Stimulated activated memory B cell treated with anti-CD40 and anti-IgM and Interleukin-4, amounts not matched to agents 10 μg/mL and 1 μg/mL and 100 μg/mL, for 72 hours (primary cell): ENCODE measurements around the gene NOX4.
"Not testable (repeated sequence)": the region's sequence is repeated elsewhere in the genome, so short reads cannot be mapped to it uniquely, and the experiment has no call there.

Experiments used
- ATAC-seq: fragments of 150-1000 bp; cut with Tn5 transposase; 2 replicates; pipeline ENCODE4 v1.10.0; 2021
- H3K27ac Mint-ChIP-seq: one replicate; pipeline ENCODE4 v1.8.0; 2022; ENCODE audit warnings: mild to moderate bottlenecking, mixed read lengths
- H3K27me3 Mint-ChIP-seq: one replicate; pipeline ENCODE4 v1.8.0; 2022; ENCODE audit warnings: mixed read lengths
- H3K36me3 Mint-ChIP-seq: one replicate; pipeline ENCODE4 v1.8.0; 2022; ENCODE audit warnings: mixed read lengths
- H3K4me1 Mint-ChIP-seq: one replicate; pipeline ENCODE4 v1.8.0; 2022; ENCODE audit warnings: mixed read lengths
- H3K4me3 Mint-ChIP-seq: one replicate; pipeline ENCODE4 v1.8.0; 2022; ENCODE audit warnings: mild to moderate bottlenecking, moderate library complexity, mixed read lengths
- H3K9me3 Mint-ChIP-seq: one replicate; pipeline ENCODE4 v1.8.0; 2022; ENCODE audit warnings: mixed read lengths

Gene NOX4

DNA sequence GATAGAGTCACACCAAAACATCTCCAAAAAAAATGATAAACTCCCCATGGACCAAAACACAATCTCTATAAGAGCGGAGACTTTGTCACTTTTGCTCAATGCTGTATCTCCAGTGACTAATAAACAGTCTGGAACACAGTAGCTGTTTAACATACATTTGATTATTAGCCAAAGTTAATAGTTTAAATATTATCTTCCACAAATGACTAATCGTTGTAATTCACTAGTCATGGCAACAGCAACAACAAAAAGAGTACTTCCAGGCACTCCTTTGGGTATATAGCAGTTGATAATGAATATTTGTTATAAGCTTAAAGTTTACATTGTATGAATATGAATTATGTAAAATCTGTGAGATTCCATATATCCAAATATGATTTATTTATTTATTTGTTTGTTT, 121.8 kb downstream of the NOX4 start:
- H3K36me3 Mint-ChIP-seq, H3K27me3 Mint-ChIP-seq, H3K4me1 Mint-ChIP-seq, ATAC-seq, H3K27ac Mint-ChIP-seq, H3K4me3 Mint-ChIP-seq, H3K9me3 Mint-ChIP-seq: not testable (repeated sequence)

GRCh38 chr11:89364856-89365255, 126.3 kb downstream of the NOX4 start:
- not testable (repeated sequence) for H3K4me3 Mint-ChIP-seq, H3K4me1 Mint-ChIP-seq, H3K27ac Mint-ChIP-seq, H3K36me3 Mint-ChIP-seq, ATAC-seq, H3K9me3 Mint-ChIP-seq, H3K27me3 Mint-ChIP-seq

GRCh38 chr11:89361734-89362133, 129.4 kb downstream of the NOX4 start:
- no peaks in the 10 kb centered on the region for H3K36me3 Mint-ChIP-seq
- H3K27me3 Mint-ChIP-seq = no peaks in the 10 kb centered on the region
- no peak overlapping the region for H3K4me3 Mint-ChIP-seq
- no peaks in the 10 kb centered on the region for H3K4me1 Mint-ChIP-seq
- H3K27ac Mint-ChIP-seq = no peak overlapping the region
- H3K9me3 Mint-ChIP-seq = peaks cover 2% of the 10 kb centered on the region
- no peak for ATAC-seq

DNA sequence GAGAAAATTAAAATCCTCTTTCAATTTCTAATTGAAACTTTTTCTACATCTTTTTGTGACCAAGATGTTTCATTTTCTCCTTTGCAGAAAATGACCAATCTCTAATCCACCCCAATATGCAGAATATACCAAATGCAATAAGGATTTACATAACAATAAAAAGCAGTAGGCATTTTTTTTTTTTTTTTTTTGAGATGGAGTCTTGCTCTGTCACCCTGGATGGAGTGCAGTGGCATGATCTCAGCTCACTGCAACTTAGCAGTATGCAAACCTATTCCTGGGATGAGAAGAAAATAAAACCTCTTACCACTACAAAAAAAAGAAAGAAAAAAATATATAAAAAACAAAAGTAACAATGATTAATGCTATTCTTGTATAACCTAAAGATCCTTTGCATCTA, 132.0 kb downstream of the NOX4 start:
- not testable (repeated sequence) for H3K4me1 Mint-ChIP-seq, ATAC-seq, H3K27me3 Mint-ChIP-seq, H3K36me3 Mint-ChIP-seq, H3K4me3 Mint-ChIP-seq, H3K9me3 Mint-ChIP-seq, H3K27ac Mint-ChIP-seq

DNA sequence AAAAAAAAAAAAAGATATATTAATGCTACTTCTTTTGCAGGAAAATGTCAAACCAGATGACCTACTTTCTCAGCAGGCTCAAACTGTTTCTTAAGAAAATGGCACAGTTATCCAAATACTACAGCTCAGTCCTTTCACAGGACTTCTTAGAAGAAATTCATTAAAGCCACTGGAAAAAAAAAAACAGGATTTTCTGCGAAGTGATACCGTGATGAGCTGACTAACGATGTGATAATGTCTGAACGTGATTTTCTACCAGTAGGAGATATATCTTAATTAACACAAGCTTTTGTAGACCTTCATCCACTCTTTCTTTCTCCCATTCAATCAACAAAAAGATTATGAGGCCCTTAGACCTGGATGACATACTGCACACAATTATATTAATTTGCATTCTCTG, 132.4 kb downstream of the NOX4 start:
- peaks cover 5% of the 10 kb centered on the region for H3K9me3 Mint-ChIP-seq
- no peaks in the 10 kb centered on the region for H3K27me3 Mint-ChIP-seq
- no peaks in the 10 kb centered on the region for H3K4me1 Mint-ChIP-seq
- H3K36me3 Mint-ChIP-seq = no peaks in the 10 kb centered on the region
- no peak overlapping the region for H3K4me3 Mint-ChIP-seq
- ATAC-seq = no peak
- no peak overlapping the region for H3K27ac Mint-ChIP-seq

- Mint-ChIP-seq H3K36me3 (no peaks in the 10 kb centered on the region), H3K27ac (no peak overlapping the region), H3K4me1 (no peaks in the 10 kb centered on the region), H3K4me3 (no peak overlapping the region), H3K9me3 (peaks cover 5% of the 10 kb centered on the region), H3K27me3 (no peaks in the 10 kb centered on the region)
- ATAC-seq = no peak
Measured at GRCh38 chr11:89355646-89356045, 135.5 kb downstream of the NOX4 start.

GRCh38 chr11:89354513-89354912, 136.7 kb downstream of the NOX4 start:
- ATAC-seq = not testable (repeated sequence)

DNA sequence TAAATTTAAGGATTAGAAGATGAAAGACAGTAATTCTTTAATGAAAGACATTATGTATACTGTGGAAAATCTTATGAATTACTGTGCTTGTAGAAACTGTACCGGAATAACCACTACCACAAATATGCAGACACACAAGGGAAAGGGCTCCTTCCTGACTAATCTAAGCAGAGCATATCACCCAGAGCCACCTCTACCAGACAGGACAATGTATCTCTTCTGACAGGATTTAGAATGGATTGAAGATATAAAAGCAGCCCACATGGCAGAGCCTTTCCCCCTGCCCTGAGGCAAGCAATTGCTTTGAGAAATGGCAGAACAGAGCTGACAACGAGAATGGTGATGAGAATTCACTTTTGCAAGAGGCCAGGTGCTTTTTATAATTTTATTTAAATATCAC, 144.1 kb downstream of the NOX4 start:
- Mint-ChIP-seq H3K4me3 (no peak overlapping the region), H3K9me3 (peaks cover 7% of the 10 kb centered on the region), H3K4me1 (no peaks in the 10 kb centered on the region), H3K27ac (no peak overlapping the region), H3K27me3 (no peaks in the 10 kb centered on the region), H3K36me3 (no peaks in the 10 kb centered on the region)
- no peak for ATAC-seq

More at GRCh38 chr11:89354513-89354912, 136.7 kb downstream of the NOX4 start:
- not testable (repeated sequence) for H3K4me1 Mint-ChIP-seq, H3K36me3 Mint-ChIP-seq, H3K27ac Mint-ChIP-seq, H3K4me3 Mint-ChIP-seq, H3K9me3 Mint-ChIP-seq, H3K27me3 Mint-ChIP-seq

- H3K36me3 Mint-ChIP-seq = no peaks in the 10 kb centered on the region
- H3K4me1 Mint-ChIP-seq = no peaks in the 10 kb centered on the region
- no peak overlapping the region for H3K27ac Mint-ChIP-seq
- no peak overlapping the region for H3K4me3 Mint-ChIP-seq
- no peaks in the 10 kb centered on the region for H3K27me3 Mint-ChIP-seq
- no peak for ATAC-seq
- H3K9me3 Mint-ChIP-seq = peaks cover 4% of the 10 kb centered on the region
Measured at GRCh38 chr11:89346601-89347000, 144.6 kb downstream of the NOX4 start.

DNA sequence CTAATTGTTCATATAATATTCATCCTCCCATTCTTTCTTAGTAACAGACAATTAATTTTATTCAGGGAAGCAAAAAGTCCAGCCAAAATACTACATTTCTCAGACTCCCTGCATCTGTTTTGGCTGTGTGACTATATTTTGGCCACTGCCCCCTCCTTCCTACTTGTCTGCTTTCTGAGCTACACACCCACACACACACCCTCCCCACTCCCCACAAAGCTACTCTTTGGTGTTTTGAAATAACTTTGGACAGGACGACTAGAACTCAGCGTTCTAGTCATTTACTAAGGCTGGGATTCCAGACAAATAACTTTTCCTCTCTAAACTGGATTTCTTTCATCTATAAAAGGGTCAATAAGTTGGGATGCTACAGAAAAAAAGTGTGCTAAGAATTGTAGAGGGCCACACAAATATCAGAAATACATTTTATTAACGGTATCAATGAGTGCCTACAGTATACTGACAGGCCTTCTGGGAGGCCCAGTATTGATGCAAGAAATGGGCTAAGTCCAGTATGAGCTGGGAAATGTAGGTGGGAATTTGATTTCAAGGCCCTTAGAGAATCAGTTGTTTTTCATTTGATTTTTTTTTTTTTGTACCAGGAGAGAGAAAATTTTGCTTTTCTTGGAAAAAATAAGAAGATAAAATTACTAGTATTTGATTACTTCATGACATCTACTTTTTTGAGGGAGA, 148.1 kb downstream of the NOX4 start:
- not testable (repeated sequence) for H3K36me3 Mint-ChIP-seq, H3K9me3 Mint-ChIP-seq, H3K27ac Mint-ChIP-seq, H3K27me3 Mint-ChIP-seq, H3K4me3 Mint-ChIP-seq, H3K4me1 Mint-ChIP-seq, ATAC-seq

- not testable (repeated sequence) for H3K4me1 Mint-ChIP-seq, H3K36me3 Mint-ChIP-seq, H3K27ac Mint-ChIP-seq, ATAC-seq, H3K27me3 Mint-ChIP-seq, H3K9me3 Mint-ChIP-seq, H3K4me3 Mint-ChIP-seq
Measured at GRCh38 chr11:89340450-89340849, 150.7 kb downstream of the NOX4 start.

DNA sequence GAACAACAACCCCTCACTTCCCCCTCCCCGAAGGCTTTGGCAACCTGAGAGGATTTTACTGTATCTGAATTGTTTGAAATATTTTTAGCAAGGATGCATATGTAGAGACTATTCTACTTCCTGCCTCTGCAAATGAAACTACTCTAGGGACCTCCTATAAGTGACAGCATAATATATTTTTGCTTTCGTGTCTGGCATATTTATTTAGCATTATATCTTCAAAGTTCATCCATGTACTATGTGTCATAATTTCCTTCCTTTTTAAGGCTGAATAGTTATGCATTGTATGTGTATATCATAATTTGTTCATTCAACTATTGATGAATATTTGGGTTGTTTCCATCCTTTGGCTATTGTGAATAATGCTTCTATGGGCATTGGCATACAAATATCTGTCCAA, 153.1 kb downstream of the NOX4 start:
- not testable (repeated sequence) for ATAC-seq, H3K4me1 Mint-ChIP-seq, H3K9me3 Mint-ChIP-seq, H3K36me3 Mint-ChIP-seq, H3K27ac Mint-ChIP-seq, H3K27me3 Mint-ChIP-seq, H3K4me3 Mint-ChIP-seq

- not testable (repeated sequence) for H3K4me3 Mint-ChIP-seq, H3K27ac Mint-ChIP-seq, H3K27me3 Mint-ChIP-seq, H3K9me3 Mint-ChIP-seq, ATAC-seq, H3K36me3 Mint-ChIP-seq, H3K4me1 Mint-ChIP-seq
Measured at GRCh38 chr11:89337100-89337650, 154.0 kb downstream of the NOX4 start.

GRCh38 chr11:89333704-89334103, 157.5 kb downstream of the NOX4 start:
- H3K4me3 Mint-ChIP-seq, H3K27me3 Mint-ChIP-seq, ATAC-seq, H3K4me1 Mint-ChIP-seq, H3K27ac Mint-ChIP-seq, H3K36me3 Mint-ChIP-seq, H3K9me3 Mint-ChIP-seq: not testable (repeated sequence)

- H3K36me3 Mint-ChIP-seq, H3K4me3 Mint-ChIP-seq, ATAC-seq, H3K27ac Mint-ChIP-seq, H3K4me1 Mint-ChIP-seq, H3K27me3 Mint-ChIP-seq, H3K9me3 Mint-ChIP-seq: not testable (repeated sequence)
Measured at GRCh38 chr11:89331940-89332339, 159.2 kb downstream of the NOX4 start.

GRCh38 chr11:89327885-89328284, 163.3 kb downstream of the NOX4 start:
- H3K4me3 Mint-ChIP-seq = no peak overlapping the region
- no peaks in the 10 kb centered on the region for H3K9me3 Mint-ChIP-seq
- no peaks in the 10 kb centered on the region for H3K4me1 Mint-ChIP-seq
- H3K27ac Mint-ChIP-seq = no peak overlapping the region
- ATAC-seq = no peak
- H3K36me3 Mint-ChIP-seq = no peaks in the 10 kb centered on the region
- no peaks in the 10 kb centered on the region for H3K27me3 Mint-ChIP-seq

GRCh38 chr11:89321401-89321800, 169.8 kb downstream of the NOX4 start:
- Mint-ChIP-seq H3K27me3 (no peaks in the 10 kb centered on the region), H3K36me3 (no peaks in the 10 kb centered on the region), H3K9me3 (no peaks in the 10 kb centered on the region), H3K27ac (no peak overlapping the region), H3K4me3 (no peak overlapping the region), H3K4me1 (no peaks in the 10 kb centered on the region)
- ATAC-seq = no peak
